Neural cell (in vitro differentiated cells): ENCODE measurements around the gene ESYT2. TPM values are rescaled to one million over a fixed set of nuclear protein-coding genes. Genes with fewer than 3 reads are reported as not detected.

Experiments
- H2AFZ ChIP-seq: fragments of 200-600, 300-800 bp; sonication (generic), shearing (Covaris generic); 2 replicates; pipeline ENCODE4 v1.6.0; 2014; ENCODE audit warnings: low read depth, mild to moderate bottlenecking, antibody characterized with exemption, low read length, moderate library complexity
- H3F3A ChIP-seq: fragments of 200-600 bp; shearing (Covaris generic); 2 replicates; pipeline ENCODE4 v1.6.1; 2016; ENCODE audit warnings: mild to moderate bottlenecking, moderate library complexity, mixed read lengths, antibody characterized with exemption, low read length; ENCODE audit not compliant: insufficient read depth, poor library complexity, severe bottlenecking
- H3K27ac ChIP-seq: fragments of 200-600, 300-800 bp; sonication (generic), shearing (Covaris generic); 2 replicates; pipeline ENCODE4 v1.5.1; 2014; ENCODE audit warnings: mild to moderate bottlenecking, low read length, moderate library complexity
- H3K27me3 ChIP-seq: fragments of 300-800, 200-600 bp; sonication (generic), shearing (Covaris generic); 2 replicates; pipeline ENCODE4 v1.6.0; 2014; ENCODE audit warnings: mild to moderate bottlenecking, low read depth, low read length, moderate library complexity; ENCODE audit not compliant: insufficient read depth
- H3K36me3 ChIP-seq: fragments of 300-800, 200-600 bp; sonication (generic), shearing (Covaris generic); 2 replicates; pipeline ENCODE4 v1.5.1; 2014; ENCODE audit warnings: mild to moderate bottlenecking, antibody characterized with exemption, low read length, moderate library complexity; ENCODE audit not compliant: insufficient read depth
- H3K4me2 ChIP-seq: fragments of 300-800, 200-600 bp; sonication (generic), shearing (Covaris generic); 2 replicates; pipeline ENCODE4 v1.6.0; 2014; ENCODE audit warnings: mild to moderate bottlenecking, low read length
- H3K4me3 ChIP-seq: fragments of 300-800, 200-600 bp; sonication (generic), shearing (Covaris generic); 2 replicates; pipeline ENCODE4 v1.5.1; 2014; ENCODE audit warnings: mild to moderate bottlenecking, low read length, moderate library complexity
- H3K79me2 ChIP-seq: fragments of 200-600 bp; shearing (Covaris generic); replicated peaks from 2 replicates; pipeline ENCODE4 v1.6.0; 2014; ENCODE audit warnings: mild to moderate bottlenecking, low read length, moderate library complexity; ENCODE audit not compliant: insufficient read depth
- H3K9ac ChIP-seq: fragments of 300-800, 200-600 bp; sonication (generic), shearing (Covaris generic); 2 replicates; pipeline ENCODE4 v1.6.1; 2016; ENCODE audit warnings: mild to moderate bottlenecking, low read length, mixed read lengths
- H3K9me2 ChIP-seq: fragments of 200-600 bp; shearing (Covaris generic); 2 replicates; pipeline ENCODE4 v1.6.1; 2016; ENCODE audit warnings: mild to moderate bottlenecking, low read length, mixed read lengths; ENCODE audit not compliant: insufficient read depth
- H3K9me3 ChIP-seq: fragments of 200-600, 300-800 bp; sonication (generic), shearing (Covaris generic); 2 replicates; pipeline ENCODE4 v1.6.1; 2016; ENCODE audit warnings: mild to moderate bottlenecking, mixed run types, low read length, moderate library complexity, mixed read lengths
- H4K20me1 ChIP-seq: fragments of 200-600 bp; shearing (Covaris generic); 2 replicates; pipeline ENCODE4 v1.6.1; 2016; ENCODE audit warnings: mild to moderate bottlenecking, mixed run types; ENCODE audit not compliant: insufficient read depth
- EP300 ChIP-seq: fragments of 450-650 bp; conservative IDR thresholded peaks from 2 replicates; pipeline ENCODE4 v1.6.1; 2014; ENCODE audit warnings: antibody characterized with exemption, mild to moderate bottlenecking, moderate library complexity; ENCODE audit not compliant: poor library complexity, severe bottlenecking
- EZH2 ChIP-seq: fragments of 200-600, 300-800 bp; shearing (Covaris generic), sonication (generic); IDR thresholded peaks from 2 replicates; pipeline ENCODE4 v1.6.1; 2014; ENCODE audit warnings: antibody characterized with exemption, low read length, borderline replicate concordance, mild to moderate bottlenecking; ENCODE audit not compliant: insufficient read depth, poor library complexity, severe bottlenecking
- MXI1 ChIP-seq: fragments of 450-650 bp; conservative IDR thresholded peaks from 2 replicates; pipeline ENCODE4 v1.6.1; 2014; ENCODE audit warnings: antibody characterized with exemption, mild to moderate bottlenecking; ENCODE audit not compliant: poor library complexity, severe bottlenecking
- POLR2AphosphoS5 ChIP-seq: IDR thresholded peaks from 2 replicates; pipeline ENCODE4 v1.6.1; 2012
- RAD21 ChIP-seq: fragments of 450-650 bp; conservative IDR thresholded peaks from 2 replicates; pipeline ENCODE4 v1.6.1; 2014; ENCODE audit warnings: antibody characterized with exemption, mild to moderate bottlenecking, moderate library complexity
- SMC3 ChIP-seq: fragments of 450-650 bp; conservative IDR thresholded peaks from 2 replicates; pipeline ENCODE4 v1.6.1; 2014; ENCODE audit warnings: antibody characterized with exemption, mild to moderate bottlenecking, moderate library complexity; ENCODE audit not compliant: poor library complexity
- TAF1 ChIP-seq: IDR thresholded peaks from 2 replicates; pipeline ENCODE4 v1.6.1; 2012; ENCODE audit warnings: low read depth
- polyA plus RNA-seq: library from polyadenylated mRNA; depleted of rRNA; stranded (reverse); fragments of >200 nt; gene quantifications from 2 replicates; pipeline ENCODE4 v1.2.3, GENCODE V29; 2014
- TF ChIP-seq, protein P1 (sequence below): IDR thresholded peaks from 2 replicates; pipeline ENCODE4 v1.6.1; 2012; ENCODE audit warnings: borderline replicate concordance
- TF ChIP-seq, protein P2 (sequence below): fragments of 450-650 bp; IDR thresholded peaks from 2 replicates; pipeline ENCODE4 v1.5.1; 2014; ENCODE audit warnings: antibody characterized with exemption, mild to moderate bottlenecking, moderate library complexity; ENCODE audit not compliant: poor library complexity, severe bottlenecking

The ESYT2 gene
- polyA plus RNA-seq, 1 donor from 2014 or later: 23.8 TPM

DNA sequence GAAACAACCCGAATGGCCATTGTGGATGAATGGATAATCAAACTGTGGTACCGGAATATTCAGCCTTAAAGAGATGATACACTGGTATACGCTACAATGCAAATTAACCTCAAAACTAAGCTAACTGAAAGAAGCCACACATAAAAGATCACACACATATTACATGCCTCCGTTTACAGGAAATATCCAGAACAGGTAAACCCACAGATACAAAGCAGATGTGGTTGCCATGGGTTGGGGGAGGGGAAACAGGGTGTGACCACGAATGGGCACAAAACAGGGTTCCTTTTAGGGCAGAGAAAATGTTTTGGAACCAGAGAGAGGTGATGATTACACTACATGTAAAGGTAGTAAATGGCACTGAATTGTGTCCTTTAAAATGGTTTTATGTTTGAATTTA is 16.6 kb downstream of the ESYT2 start:
- H3F3A ChIP-seq: no peaks in the 10 kb centered on the region

DNA sequence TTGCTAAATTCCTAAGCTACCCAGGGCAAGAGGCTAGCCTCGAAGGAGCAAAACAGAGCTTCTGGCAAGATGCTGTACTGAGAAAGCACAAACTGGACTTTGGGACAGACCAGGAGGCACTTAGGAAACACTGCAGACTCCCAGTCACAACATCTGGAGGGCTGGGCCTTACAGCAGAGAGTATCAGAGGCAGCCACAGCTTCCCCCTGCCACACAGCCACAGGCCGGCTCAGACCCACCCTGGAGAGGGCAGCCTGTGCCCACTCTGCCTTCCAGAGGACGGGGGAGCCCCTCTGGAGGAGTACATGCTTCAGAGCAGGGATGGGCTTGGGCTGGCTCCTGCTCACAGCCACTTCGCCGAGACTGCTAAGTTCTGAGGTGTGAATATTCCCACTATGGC is 17.4 kb downstream of the ESYT2 start:
- Histone ChIP-seq H3K9me2 (no peaks in the 10 kb centered on the region), H3K36me3 (no peaks in the 10 kb centered on the region), H2AFZ (no peak overlapping the region), H3K79me2 (peaks cover 4% of the 10 kb centered on the region), H3K4me3 (no peak overlapping the region), H3K9ac (no peak overlapping the region), H3F3A (no peaks in the 10 kb centered on the region), H3K4me2 (no peak overlapping the region), H4K20me1 (no peaks in the 10 kb centered on the region), H3K9me3 (no peaks in the 10 kb centered on the region), H3K27ac (no peak overlapping the region), H3K27me3 (no peaks in the 10 kb centered on the region)
- TF ChIP-seq, protein P1, sequence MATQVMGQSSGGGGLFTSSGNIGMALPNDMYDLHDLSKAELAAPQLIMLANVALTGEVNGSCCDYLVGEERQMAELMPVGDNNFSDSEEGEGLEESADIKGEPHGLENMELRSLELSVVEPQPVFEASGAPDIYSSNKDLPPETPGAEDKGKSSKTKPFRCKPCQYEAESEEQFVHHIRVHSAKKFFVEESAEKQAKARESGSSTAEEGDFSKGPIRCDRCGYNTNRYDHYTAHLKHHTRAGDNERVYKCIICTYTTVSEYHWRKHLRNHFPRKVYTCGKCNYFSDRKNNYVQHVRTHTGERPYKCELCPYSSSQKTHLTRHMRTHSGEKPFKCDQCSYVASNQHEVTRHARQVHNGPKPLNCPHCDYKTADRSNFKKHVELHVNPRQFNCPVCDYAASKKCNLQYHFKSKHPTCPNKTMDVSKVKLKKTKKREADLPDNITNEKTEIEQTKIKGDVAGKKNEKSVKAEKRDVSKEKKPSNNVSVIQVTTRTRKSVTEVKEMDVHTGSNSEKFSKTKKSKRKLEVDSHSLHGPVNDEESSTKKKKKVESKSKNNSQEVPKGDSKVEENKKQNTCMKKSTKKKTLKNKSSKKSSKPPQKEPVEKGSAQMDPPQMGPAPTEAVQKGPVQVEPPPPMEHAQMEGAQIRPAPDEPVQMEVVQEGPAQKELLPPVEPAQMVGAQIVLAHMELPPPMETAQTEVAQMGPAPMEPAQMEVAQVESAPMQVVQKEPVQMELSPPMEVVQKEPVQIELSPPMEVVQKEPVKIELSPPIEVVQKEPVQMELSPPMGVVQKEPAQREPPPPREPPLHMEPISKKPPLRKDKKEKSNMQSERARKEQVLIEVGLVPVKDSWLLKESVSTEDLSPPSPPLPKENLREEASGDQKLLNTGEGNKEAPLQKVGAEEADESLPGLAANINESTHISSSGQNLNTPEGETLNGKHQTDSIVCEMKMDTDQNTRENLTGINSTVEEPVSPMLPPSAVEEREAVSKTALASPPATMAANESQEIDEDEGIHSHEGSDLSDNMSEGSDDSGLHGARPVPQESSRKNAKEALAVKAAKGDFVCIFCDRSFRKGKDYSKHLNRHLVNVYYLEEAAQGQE: no peak
- TF ChIP-seq RAD21 (no peak), EZH2 (no peak), SMC3 (no peak), POLR2AphosphoS5 (no peak), TAF1 (no peak), MXI1 (no peak), EP300 (no peak)
- TF ChIP-seq, protein P2, sequence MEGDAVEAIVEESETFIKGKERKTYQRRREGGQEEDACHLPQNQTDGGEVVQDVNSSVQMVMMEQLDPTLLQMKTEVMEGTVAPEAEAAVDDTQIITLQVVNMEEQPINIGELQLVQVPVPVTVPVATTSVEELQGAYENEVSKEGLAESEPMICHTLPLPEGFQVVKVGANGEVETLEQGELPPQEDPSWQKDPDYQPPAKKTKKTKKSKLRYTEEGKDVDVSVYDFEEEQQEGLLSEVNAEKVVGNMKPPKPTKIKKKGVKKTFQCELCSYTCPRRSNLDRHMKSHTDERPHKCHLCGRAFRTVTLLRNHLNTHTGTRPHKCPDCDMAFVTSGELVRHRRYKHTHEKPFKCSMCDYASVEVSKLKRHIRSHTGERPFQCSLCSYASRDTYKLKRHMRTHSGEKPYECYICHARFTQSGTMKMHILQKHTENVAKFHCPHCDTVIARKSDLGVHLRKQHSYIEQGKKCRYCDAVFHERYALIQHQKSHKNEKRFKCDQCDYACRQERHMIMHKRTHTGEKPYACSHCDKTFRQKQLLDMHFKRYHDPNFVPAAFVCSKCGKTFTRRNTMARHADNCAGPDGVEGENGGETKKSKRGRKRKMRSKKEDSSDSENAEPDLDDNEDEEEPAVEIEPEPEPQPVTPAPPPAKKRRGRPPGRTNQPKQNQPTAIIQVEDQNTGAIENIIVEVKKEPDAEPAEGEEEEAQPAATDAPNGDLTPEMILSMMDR: no peak

More for the DNA sequence above, 16.6 kb downstream of the ESYT2 start:
- Histone ChIP-seq H3K4me2 (no peak overlapping the region), H3K79me2 (peaks cover 4% of the 10 kb centered on the region), H3K9me2 (no peaks in the 10 kb centered on the region), H4K20me1 (no peaks in the 10 kb centered on the region), H3K9ac (no peak overlapping the region), H3K36me3 (no peaks in the 10 kb centered on the region), H3K4me3 (no peak overlapping the region), H3K27me3 (no peaks in the 10 kb centered on the region), H3K27ac (no peak overlapping the region), H3K9me3 (no peaks in the 10 kb centered on the region), H2AFZ (no peak overlapping the region)
- TF ChIP-seq, protein P1: no peak
- TF ChIP-seq RAD21 (no peak), MXI1 (no peak), TAF1 (no peak), SMC3 (no peak), EP300 (no peak), POLR2AphosphoS5 (no peak), EZH2 (no peak)
- TF ChIP-seq, protein P2: no peak
